Endothelial cell (in vitro differentiated cells): ENCODE results near the gene ZEB2. TPM values are rescaled to one million over a fixed set of nuclear protein-coding genes. Genes with fewer than 3 reads are reported as not detected.
A peak's percentile ranks its signal among the peaks of the same experiment; 100 is the strongest.

Experiments used
- DNase-seq: peaks from one replicate; pipeline ENCODE4 v3.0.0; 2021; ENCODE audit warnings: low spot score
- H3K27ac Mint-ChIP-seq: one replicate; pipeline ENCODE4 v1.8.0; 2021; ENCODE audit warnings: mixed read lengths, inconsistent platforms; ENCODE audit not compliant: unreplicated experiment
- H3K27me3 Mint-ChIP-seq: one replicate; pipeline ENCODE4 v1.8.0; 2021; ENCODE audit warnings: mild to moderate bottlenecking, moderate library complexity, mixed read lengths, inconsistent platforms; ENCODE audit not compliant: unreplicated experiment
- H3K36me3 Mint-ChIP-seq: one replicate; pipeline ENCODE4 v1.8.0; 2021; ENCODE audit warnings: mild to moderate bottlenecking, low read depth, mixed read lengths, inconsistent platforms; ENCODE audit not compliant: unreplicated experiment
- H3K4me1 Mint-ChIP-seq: one replicate; pipeline ENCODE4 v1.8.0; 2021; ENCODE audit warnings: mild to moderate bottlenecking, mixed read lengths, inconsistent platforms; ENCODE audit not compliant: unreplicated experiment
- H3K4me3 Mint-ChIP-seq: one replicate; pipeline ENCODE4 v1.8.0; 2021; ENCODE audit warnings: mild to moderate bottlenecking, mixed read lengths, inconsistent platforms; ENCODE audit not compliant: unreplicated experiment
- H3K9me3 Mint-ChIP-seq: one replicate; pipeline ENCODE4 v1.8.0; 2021; ENCODE audit warnings: mixed read lengths, inconsistent platforms; ENCODE audit not compliant: unreplicated experiment
- total RNA-seq: library from RNA; stranded (reverse); fragmentation: NEBNext Ultra II Directional; extraction: Animal tissue kit (Norgen Biotek cat#: 25700); gene quantifications from one replicate; pipeline ENCODE4 v1.2.1, GENCODE V29; 2021; ENCODE audit not compliant: unreplicated experiment
- TF ChIP-seq, protein P1 (sequence below): fragments of 200-600 bp; sonication (generic); IDR thresholded peaks from one replicate; pipeline ENCODE4 v1.5.0; 2021; ENCODE audit warnings: antibody characterized with exemption; ENCODE audit not compliant: unreplicated experiment

ZEB2 gene
- total RNA-seq, 1 donor from 2014 or later = 109 TPM

DNA sequence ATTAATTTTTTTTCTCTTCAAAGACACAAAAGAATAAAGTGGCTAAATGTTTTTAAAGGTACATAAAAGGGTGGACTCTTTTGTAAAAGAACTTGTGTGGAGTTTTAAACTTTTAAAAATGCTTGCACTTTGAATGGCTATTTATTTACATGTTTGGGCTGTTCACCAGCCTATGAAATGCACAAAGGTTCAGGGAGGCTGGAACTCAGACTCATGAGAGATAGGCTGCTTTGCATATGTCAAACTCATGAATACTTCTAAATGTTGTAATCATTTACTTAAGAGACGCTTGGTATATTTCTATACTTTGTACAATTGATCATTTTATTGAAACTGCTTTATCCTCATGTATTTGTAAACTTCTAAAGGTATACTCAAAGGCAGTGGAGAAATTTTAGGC, 79.9 kb downstream of the ZEB2 start:
- no peak overlapping the region for H3K4me3 Mint-ChIP-seq
- no peak overlapping the region for H3K27ac Mint-ChIP-seq
- no peak for DNase-seq
- H3K9me3 Mint-ChIP-seq = no peaks in the 10 kb centered on the region
- TF ChIP-seq, protein P1, sequence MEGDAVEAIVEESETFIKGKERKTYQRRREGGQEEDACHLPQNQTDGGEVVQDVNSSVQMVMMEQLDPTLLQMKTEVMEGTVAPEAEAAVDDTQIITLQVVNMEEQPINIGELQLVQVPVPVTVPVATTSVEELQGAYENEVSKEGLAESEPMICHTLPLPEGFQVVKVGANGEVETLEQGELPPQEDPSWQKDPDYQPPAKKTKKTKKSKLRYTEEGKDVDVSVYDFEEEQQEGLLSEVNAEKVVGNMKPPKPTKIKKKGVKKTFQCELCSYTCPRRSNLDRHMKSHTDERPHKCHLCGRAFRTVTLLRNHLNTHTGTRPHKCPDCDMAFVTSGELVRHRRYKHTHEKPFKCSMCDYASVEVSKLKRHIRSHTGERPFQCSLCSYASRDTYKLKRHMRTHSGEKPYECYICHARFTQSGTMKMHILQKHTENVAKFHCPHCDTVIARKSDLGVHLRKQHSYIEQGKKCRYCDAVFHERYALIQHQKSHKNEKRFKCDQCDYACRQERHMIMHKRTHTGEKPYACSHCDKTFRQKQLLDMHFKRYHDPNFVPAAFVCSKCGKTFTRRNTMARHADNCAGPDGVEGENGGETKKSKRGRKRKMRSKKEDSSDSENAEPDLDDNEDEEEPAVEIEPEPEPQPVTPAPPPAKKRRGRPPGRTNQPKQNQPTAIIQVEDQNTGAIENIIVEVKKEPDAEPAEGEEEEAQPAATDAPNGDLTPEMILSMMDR = no peak
- no peaks in the 10 kb centered on the region for H3K36me3 Mint-ChIP-seq
- H3K27me3 Mint-ChIP-seq = no peaks in the 10 kb centered on the region
- peaks cover 27% of the 10 kb centered on the region for H3K4me1 Mint-ChIP-seq

DNA sequence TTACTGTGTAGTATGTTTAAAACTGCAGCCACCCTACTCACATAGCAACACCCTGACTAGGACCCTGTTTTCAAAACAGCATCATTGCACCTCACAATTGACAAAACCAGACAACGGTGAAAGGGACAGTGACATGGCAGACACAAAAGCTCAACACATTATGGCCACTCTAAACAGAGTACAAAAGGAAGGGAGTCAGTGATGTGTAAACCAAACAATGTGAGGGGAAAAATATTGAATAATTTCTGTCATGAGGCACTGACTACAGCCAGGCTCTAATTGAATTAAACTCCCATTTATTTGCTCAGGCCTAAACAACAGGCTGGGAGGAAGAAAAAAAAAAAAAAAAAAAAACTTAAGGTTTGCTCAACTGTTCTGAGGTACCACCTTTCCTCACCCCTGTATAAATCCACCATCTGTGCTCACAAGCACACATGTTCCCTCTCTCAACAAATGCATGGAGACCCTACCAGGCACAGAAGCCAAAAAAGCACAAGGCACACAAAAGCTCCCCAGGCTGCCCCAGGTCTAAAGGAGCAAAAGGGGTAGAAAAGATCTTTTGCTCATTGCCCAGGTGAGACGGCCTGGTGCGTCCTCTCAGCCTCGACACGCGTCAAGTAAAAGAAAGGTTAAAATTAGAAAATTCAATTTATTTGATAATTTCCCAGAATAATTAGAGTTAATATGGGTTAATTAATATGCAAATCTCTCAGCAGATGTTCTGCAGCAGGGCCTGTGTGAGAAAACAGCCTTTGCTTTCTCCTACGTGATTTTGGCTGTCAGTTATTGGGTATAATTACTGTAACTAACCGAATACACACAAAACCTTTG, 80.9 kb downstream of the ZEB2 start:
- no peak overlapping the region for H3K4me3 Mint-ChIP-seq

DNA sequence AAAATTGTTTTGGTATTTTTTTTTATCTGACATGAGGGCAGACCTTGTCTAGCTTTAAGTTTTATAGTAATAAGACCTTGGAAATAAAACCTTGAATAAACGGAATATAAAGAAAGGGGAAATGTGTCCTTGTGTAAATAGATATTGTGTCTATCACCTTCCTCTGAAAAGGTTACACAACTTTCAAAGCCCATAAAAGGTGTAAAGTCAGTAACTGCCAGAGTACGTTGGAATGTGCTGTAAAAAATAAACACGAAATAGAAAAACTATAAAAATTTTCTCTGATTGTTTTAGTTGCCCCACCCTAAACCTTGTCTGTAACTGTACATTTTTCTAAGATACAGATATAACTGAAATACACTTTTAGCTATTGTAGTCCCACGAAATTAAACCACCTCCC, 82.3 kb downstream of the ZEB2 start:
- no peak overlapping the region for H3K27ac Mint-ChIP-seq
- H3K4me3 Mint-ChIP-seq = no peak overlapping the region
- no peaks in the 10 kb centered on the region for H3K36me3 Mint-ChIP-seq
- H3K9me3 Mint-ChIP-seq = no peaks in the 10 kb centered on the region
- H3K4me1 Mint-ChIP-seq = peaks cover 16% of the 10 kb centered on the region
- TF ChIP-seq, protein P1 = no peak
- no peak for DNase-seq
- no peaks in the 10 kb centered on the region for H3K27me3 Mint-ChIP-seq

More for the DNA sequence above, 80.9 kb downstream of the ZEB2 start:
- DNase-seq = no peak
- TF ChIP-seq, protein P1 = no peak
- Mint-ChIP-seq H3K36me3 (no peaks in the 10 kb centered on the region), H3K9me3 (no peaks in the 10 kb centered on the region), H3K27me3 (no peaks in the 10 kb centered on the region), H3K4me1 (peaks cover 20% of the 10 kb centered on the region), H3K27ac (peak overlapping the region; percentile 52)

DNA sequence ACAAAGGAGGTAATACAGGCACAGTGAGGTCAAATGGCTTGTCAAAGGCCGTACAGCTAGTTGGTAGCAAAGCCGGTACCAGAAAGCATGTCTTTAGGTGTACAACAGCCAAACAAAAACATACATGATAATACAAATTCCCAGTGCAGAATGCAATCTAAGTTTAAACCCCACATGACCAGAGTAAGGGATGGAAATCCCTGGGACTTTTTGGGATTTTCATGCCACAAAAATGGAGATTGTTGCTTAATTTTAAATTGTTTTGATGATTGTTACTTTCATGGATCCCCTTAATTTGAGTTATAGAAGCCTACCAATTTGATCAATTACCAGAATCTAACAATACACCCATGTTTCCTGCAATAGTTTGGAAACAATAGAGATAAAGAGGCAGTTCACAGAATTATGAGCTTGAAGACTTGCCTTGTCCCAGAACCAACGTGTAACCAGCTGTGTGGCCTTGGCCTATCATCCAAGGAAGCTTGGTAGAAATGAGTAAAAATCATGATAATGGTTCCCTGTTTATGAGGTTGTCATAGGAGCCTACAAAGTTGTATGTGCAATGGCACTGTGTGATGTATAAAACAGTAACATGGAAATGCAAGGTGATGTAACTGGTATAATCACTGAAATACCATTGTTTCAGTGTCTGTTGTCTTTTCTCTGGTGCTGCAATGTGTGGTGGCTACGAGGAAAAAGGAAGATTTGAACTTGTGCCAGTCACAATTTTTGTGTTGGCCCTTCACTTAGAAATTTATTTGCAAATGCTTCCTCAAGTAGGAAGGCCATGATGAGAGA, 85.3 kb downstream of the ZEB2 start:
- H3K27ac Mint-ChIP-seq = no peak overlapping the region
- no peak for DNase-seq
- H3K36me3 Mint-ChIP-seq = no peaks in the 10 kb centered on the region
- TF ChIP-seq, protein P1 = no peak
- peaks cover 5% of the 10 kb centered on the region for H3K4me1 Mint-ChIP-seq
- H3K9me3 Mint-ChIP-seq = no peaks in the 10 kb centered on the region
- H3K4me3 Mint-ChIP-seq = peak overlapping the region; percentile 57
- H3K27me3 Mint-ChIP-seq = no peaks in the 10 kb centered on the region

DNA sequence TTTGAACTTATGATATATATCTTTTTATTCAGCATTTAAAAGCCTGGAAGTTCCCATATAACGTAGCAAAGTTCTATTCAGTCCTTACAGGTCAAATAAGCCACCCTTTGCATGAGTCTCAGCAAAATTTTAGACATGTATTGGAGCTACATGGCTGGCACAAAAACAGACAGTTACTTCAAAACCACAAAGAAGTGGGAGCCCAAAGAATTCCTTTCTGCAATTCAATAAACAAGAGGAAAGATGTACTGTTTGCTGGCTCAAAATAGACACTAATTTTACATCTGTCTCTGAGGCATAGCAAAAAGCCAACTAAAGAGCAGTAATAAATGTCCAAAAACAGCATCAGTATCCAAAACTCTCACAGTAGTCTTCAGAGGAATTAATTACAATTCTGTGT, 87.0 kb downstream of the ZEB2 start:
- H3K27ac Mint-ChIP-seq = no peak overlapping the region
- no peaks in the 10 kb centered on the region for H3K27me3 Mint-ChIP-seq
- TF ChIP-seq, protein P1 = no peak

More for the DNA sequence above, 87.0 kb downstream of the ZEB2 start:
- Mint-ChIP-seq H3K4me3 (no peak overlapping the region), H3K9me3 (no peaks in the 10 kb centered on the region), H3K36me3 (peaks cover 9% of the 10 kb centered on the region), H3K4me1 (peaks cover 3% of the 10 kb centered on the region)
- DNase-seq = no peak
